CD14-positive monocyte (primary cell): Measurements from ENCODE around the gene LCA5L. TPM values are rescaled to one million over a fixed set of nuclear protein-coding genes. Genes with fewer than 3 reads are reported as not detected.
A peak's percentile ranks its signal among the peaks of the same experiment; 100 is the strongest.

Source experiments
- DNase-seq, 3 donors: peaks; one replicate each; pipeline ENCODE4 v3.0.0-alpha.2; 2011 to 2022
- H2AFZ ChIP-seq: 2 replicates; pipeline ENCODE4 v1.6.0; 2012; ENCODE audit warnings: mild to moderate bottlenecking, low read depth, low read length, inconsistent platforms; ENCODE audit not compliant: insufficient read depth, poor library complexity, severe bottlenecking
- H3K27ac ChIP-seq, 2 donors: 1 replicate in 1 of 2; 2 replicates in 1 of 2; pipeline ENCODE4 v1.5.1; 2012 to 2013; ENCODE audit warnings: low read length in 2 of 2, control low read depth in 1 of 2, inconsistent platforms in 1 of 2, low read depth in 1 of 2, mild to moderate bottlenecking in 1 of 2
- H3K27me3 ChIP-seq, 2 donors: one replicate each; pipeline versions ENCODE4 v1.6.0 to v1.6.1; 2011 to 2013; ENCODE audit warnings: low read length in 2 of 2; ENCODE audit not compliant: control insufficient read depth in 2 of 2, insufficient read depth in 2 of 2
- H3K36me3 ChIP-seq, 2 donors: replicated peaks in 1 of 2; 1 replicate in 1 of 2; 2 replicates in 1 of 2; pipeline versions ENCODE4 v1.5.1 to v1.6.1; 2012 to 2013; ENCODE audit warnings: low read length in 2 of 2, control low read depth in 1 of 2, inconsistent platforms in 1 of 2, mild to moderate bottlenecking in 1 of 2; ENCODE audit not compliant: insufficient read depth in 2 of 2, control insufficient read depth in 1 of 2
- H3K4me1 ChIP-seq, 2 donors: 1 replicate in 1 of 2; 2 replicates in 1 of 2; pipeline versions ENCODE4 v1.5.1 to v1.6.1; 2012 to 2013; ENCODE audit warnings: low read length in 2 of 2, control low read depth in 1 of 2, inconsistent platforms in 1 of 2, mild to moderate bottlenecking in 1 of 2, moderate library complexity in 1 of 2; ENCODE audit not compliant: insufficient read depth in 2 of 2, control insufficient read depth in 1 of 2
- H3K4me2 ChIP-seq: replicated peaks from 2 replicates; pipeline ENCODE3; 2012; ENCODE audit warnings: low read length, moderate library complexity, mild to moderate bottlenecking; ENCODE audit not compliant: poor library complexity, severe bottlenecking; ENCODE audit errors: extremely low read depth
- H3K4me3 ChIP-seq, 3 experiments: fragments of 200-600 bp in 1 of 3; sonication (generic) in 1 of 3; replicated peaks in 1 of 3; 1 replicate in 2 of 3; 2 replicates in 1 of 3; pipeline ENCODE4 v1.5.1; 2011 to 2013; ENCODE audit warnings: low read length in 3 of 3, mild to moderate bottlenecking in 3 of 3, control low read depth in 2 of 3, low read depth in 2 of 3, inconsistent platforms in 1 of 3, moderate library complexity in 1 of 3
- H3K79me2 ChIP-seq: 2 replicates; pipeline ENCODE4 v1.6.0; 2012; ENCODE audit warnings: mild to moderate bottlenecking, control low read depth, inconsistent platforms, low read length, moderate library complexity; ENCODE audit not compliant: insufficient read depth
- H3K9ac ChIP-seq: 2 replicates; pipeline ENCODE4 v1.6.0; 2017; ENCODE audit warnings: low read length, mild to moderate bottlenecking; ENCODE audit not compliant: insufficient read depth, poor library complexity, severe bottlenecking
- H3K9me3 ChIP-seq, 2 donors: replicated peaks in 1 of 2; 1 replicate in 1 of 2; 2 replicates in 1 of 2; pipeline versions ENCODE4 v1.5.1 to v1.6.1; 2012 to 2013; ENCODE audit warnings: low read length in 2 of 2, control low read depth in 1 of 2; ENCODE audit not compliant: control insufficient read depth in 1 of 2, insufficient read depth in 1 of 2
- H4K20me1 ChIP-seq: 2 replicates; pipeline ENCODE4 v1.6.0; 2012; ENCODE audit warnings: mild to moderate bottlenecking, low read length, control low read depth, moderate library complexity; ENCODE audit not compliant: insufficient read depth
- H3K27ac Mint-ChIP-seq, 7 donors: one replicate each; pipeline ENCODE4 v1.8.0; 2020; ENCODE audit warnings: mild to moderate bottlenecking in 7 of 7, mixed read lengths in 7 of 7, moderate library complexity in 6 of 7, inconsistent platforms in 2 of 7
- H3K27me3 Mint-ChIP-seq, 3 donors: one replicate each; pipeline ENCODE4 v1.8.0; 2021 to 2022; ENCODE audit warnings: low read depth in 3 of 3, mild to moderate bottlenecking in 3 of 3, mixed read lengths in 3 of 3, moderate library complexity in 3 of 3, inconsistent platforms in 1 of 3
- H3K36me3 Mint-ChIP-seq, 2 donors: one replicate each; pipeline ENCODE4 v1.8.0; 2020; ENCODE audit warnings: mixed read lengths in 2 of 2, inconsistent platforms in 1 of 2, mild to moderate bottlenecking in 1 of 2
- H3K4me1 Mint-ChIP-seq: one replicate; pipeline ENCODE4 v1.8.0; 2020; ENCODE audit warnings: mild to moderate bottlenecking, mixed read lengths
- H3K4me3 Mint-ChIP-seq, 2 donors: one replicate each; pipeline ENCODE4 v1.8.0; 2020; ENCODE audit warnings: mild to moderate bottlenecking in 2 of 2, mixed read lengths in 2 of 2, moderate library complexity in 1 of 2
- H3K9me3 Mint-ChIP-seq, 7 donors: one replicate each; pipeline ENCODE4 v1.8.0; 2020 to 2022; ENCODE audit warnings: mixed read lengths in 7 of 7, mild to moderate bottlenecking in 6 of 7, moderate library complexity in 6 of 7, inconsistent platforms in 2 of 7
- WGBS: methylation state at CpG from one replicate; pipeline ENCODE4 v1.1.5; 2013; ENCODE audit warnings: missing lambda C conversion rate; ENCODE audit not compliant: insufficient coverage; 5-methylcytosine and 5-hydroxymethylcytosine counted together
- intact Hi-C, 2 donors: fragments of 100-400 bp; cut with micrococcal nuclease; formaldehyde crosslinking; loops; one replicate each; pipeline versions ENCODE4 v1.15.0 to v1.15.1; 2023
- polyA plus RNA-seq, 3 donors: library from polyadenylated mRNA; depleted of rRNA in 1 of 3; unstranded in 2 of 3; stranded (reverse) in 1 of 3; fragments of 300-500 nt in 2 of 3; fragments of >200 nt in 1 of 3; fragmentation: Illumina TruSeq in 2 of 3; gene quantifications; 1 replicate in 2 of 3; 2 replicates in 1 of 3; pipeline ENCODE4 v1.2.3, GENCODE V29; 2012 to 2021
- TF ChIP-seq, protein P1 (sequence below): fragments of 200-600 bp; IDR thresholded peaks from one replicate; pipeline ENCODE4 v1.8.0; 2022; ENCODE audit warnings: antibody characterized with exemption, mild to moderate bottlenecking

The LCA5L gene
- polyA plus RNA-seq, 3 donors, result 0.12 TPM; not detected in 2

GRCh38 chr21:39444421-39445180 lies 977 bp downstream of the LCA5L start:
- TF ChIP-seq, protein P1, sequence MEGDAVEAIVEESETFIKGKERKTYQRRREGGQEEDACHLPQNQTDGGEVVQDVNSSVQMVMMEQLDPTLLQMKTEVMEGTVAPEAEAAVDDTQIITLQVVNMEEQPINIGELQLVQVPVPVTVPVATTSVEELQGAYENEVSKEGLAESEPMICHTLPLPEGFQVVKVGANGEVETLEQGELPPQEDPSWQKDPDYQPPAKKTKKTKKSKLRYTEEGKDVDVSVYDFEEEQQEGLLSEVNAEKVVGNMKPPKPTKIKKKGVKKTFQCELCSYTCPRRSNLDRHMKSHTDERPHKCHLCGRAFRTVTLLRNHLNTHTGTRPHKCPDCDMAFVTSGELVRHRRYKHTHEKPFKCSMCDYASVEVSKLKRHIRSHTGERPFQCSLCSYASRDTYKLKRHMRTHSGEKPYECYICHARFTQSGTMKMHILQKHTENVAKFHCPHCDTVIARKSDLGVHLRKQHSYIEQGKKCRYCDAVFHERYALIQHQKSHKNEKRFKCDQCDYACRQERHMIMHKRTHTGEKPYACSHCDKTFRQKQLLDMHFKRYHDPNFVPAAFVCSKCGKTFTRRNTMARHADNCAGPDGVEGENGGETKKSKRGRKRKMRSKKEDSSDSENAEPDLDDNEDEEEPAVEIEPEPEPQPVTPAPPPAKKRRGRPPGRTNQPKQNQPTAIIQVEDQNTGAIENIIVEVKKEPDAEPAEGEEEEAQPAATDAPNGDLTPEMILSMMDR, result no peak
- Histone ChIP-seq H3K27ac (peak overlapping the region in 1 of 2 donors; percentile 95), H3K4me3 (peak overlapping the region; percentile 56 to 89 (median 88)), H3K4me2 (peak overlapping the region; percentile 95), H3K9me3 (no peaks in the 10 kb centered on the region), H2AFZ (peak overlapping the region; percentile 97), H3K27me3 (peaks cover 0 to 6% of the 10 kb centered on the region in 2 donors), H3K4me1 (peaks cover 15 to 18% of the 10 kb centered on the region in 2 donors), H3K36me3 (no peaks in the 10 kb centered on the region), H3K79me2 (no peaks in the 10 kb centered on the region), H4K20me1 (no peaks in the 10 kb centered on the region), H3K9ac (peak overlapping the region; percentile 67)
- H3K4me3 Mint-ChIP-seq, result peak overlapping the region; percentile 87 to 96
- H3K4me1 Mint-ChIP-seq, result peaks cover 12% of the 10 kb centered on the region
- intact Hi-C loops, result loop anchor here (5.0 to 10.0 kb wide), 3 partner anchors 57 to 132 kb away; partner anchors contain the start of gene BRWD1 (in 2 of the 2)
- 12% methylated on average over 11 of the region's 15 CpGs for WGBS
- H3K27ac Mint-ChIP-seq, result peak overlapping the region in 6 of 7 donors; percentile 53 to 93 (median 78)
- H3K36me3 Mint-ChIP-seq, result no peaks in the 10 kb centered on the region
- peaks cover 0 to 3% (median 0%) of the 10 kb centered on the region in 7 donors for H3K9me3 Mint-ChIP-seq
- peaks cover 7 to 10% (median 9%) of the 10 kb centered on the region in 3 donors for H3K27me3 Mint-ChIP-seq
- DNase-seq, result peak in 1 of 3 donors; percentile 5

GRCh38 chr21:39441502-39442475 lies 3.8 kb downstream of the LCA5L start:
- no peak overlapping the region for H3K27ac Mint-ChIP-seq
- H3K36me3 Mint-ChIP-seq, result no peaks in the 10 kb centered on the region
- intact Hi-C loops, result loop anchor here (5.0 to 10.0 kb wide), 2 partner anchors 54 to 127 kb away; partner anchors contain the start of gene BRWD1 (in 1 of the 2)
- WGBS, result 72% methylated on average over 9 of the region's 13 CpGs
- peaks cover 12% of the 10 kb centered on the region for H3K4me1 Mint-ChIP-seq
- TF ChIP-seq, protein P1, result peak; percentile 71
- no peaks in the 10 kb centered on the region for H3K36me3 ChIP-seq
- H3K4me3 Mint-ChIP-seq, result no peak overlapping the region
- no peak overlapping the region for H3K4me2 ChIP-seq
- no peak overlapping the region for H3K9ac ChIP-seq
- H3K27me3 Mint-ChIP-seq, result peaks cover 4 to 6% (median 6%) of the 10 kb centered on the region in 3 donors
- H3K27me3 ChIP-seq, result peaks cover 0 to 6% of the 10 kb centered on the region in 2 donors
- peaks cover 15 to 18% of the 10 kb centered on the region in 2 donors for H3K4me1 ChIP-seq
- no peaks in the 10 kb centered on the region for H3K9me3 ChIP-seq
- H3K79me2 ChIP-seq, result no peaks in the 10 kb centered on the region
- no peak overlapping the region for H2AFZ ChIP-seq
- peaks cover 0 to 1% (median 0%) of the 10 kb centered on the region in 7 donors for H3K9me3 Mint-ChIP-seq
- DNase-seq, result peak; percentile 21 to 44 (median 43)
- no peak overlapping the region for H3K4me3 ChIP-seq
- no peak overlapping the region for H3K27ac ChIP-seq
- H4K20me1 ChIP-seq, result no peaks in the 10 kb centered on the region
